HG03469 (cell line): ENCODE measurements around the gene SLC5A11.

Experiments used
- ATAC-seq: cut with Tn5 transposase; IDR thresholded peaks from one replicate; pipeline ENCODE4 v1.9.1; 2021; ENCODE audit warnings: mild to moderate bottlenecking, moderate library complexity, moderate number of reproducible peaks; ENCODE audit not compliant: unreplicated experiment

SLC5A11 gene

GRCh38 chr16:24917236-24917635 is 71.5 kb downstream of the SLC5A11 start:
- no peak for ATAC-seq

GRCh38 chr16:24917891-24918290 is 72.1 kb downstream of the SLC5A11 start:
- ATAC-seq: no peak

DNA sequence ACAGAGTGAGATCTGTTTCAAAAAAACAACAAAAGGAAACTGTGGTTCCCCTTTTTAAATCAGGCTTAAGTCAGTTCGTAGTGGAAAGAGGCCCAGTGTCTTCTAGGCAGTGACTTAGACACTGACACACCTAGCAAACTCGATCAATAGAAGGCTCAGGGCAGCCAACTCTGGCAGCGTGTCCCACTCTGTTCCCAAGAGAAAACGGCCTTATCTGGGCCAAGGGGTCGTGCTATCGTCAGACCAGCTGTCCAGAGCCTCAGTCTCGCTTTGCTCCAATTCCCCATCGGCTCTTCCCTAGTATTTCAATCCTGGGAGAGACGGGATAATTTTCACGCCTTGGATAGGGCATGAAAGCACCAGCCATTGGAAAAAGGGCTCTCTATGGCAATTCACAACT is 72.9 kb downstream of the SLC5A11 start:
- no peak for ATAC-seq

GRCh38 chr16:24919536-24919935 is 73.8 kb downstream of the SLC5A11 start:
- no peak for ATAC-seq

DNA sequence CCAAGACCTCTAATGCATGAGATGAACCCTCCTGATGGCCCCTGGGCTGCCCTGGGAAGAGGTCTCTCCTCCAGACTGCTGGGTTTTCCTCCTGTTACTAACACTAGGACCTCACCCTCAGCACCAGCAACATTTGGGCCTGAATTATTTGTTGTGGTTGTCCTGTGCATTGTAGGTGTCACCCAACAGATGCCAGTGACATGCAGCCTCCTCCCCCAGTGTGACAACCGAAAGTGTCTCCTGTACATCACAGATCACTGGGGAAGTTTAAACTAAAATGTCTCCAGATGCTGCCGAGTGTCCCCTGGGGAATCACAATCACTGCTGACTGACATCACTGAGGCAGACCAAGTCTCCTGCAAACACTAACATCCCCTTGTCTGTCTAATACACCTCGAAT is 74.8 kb downstream of the SLC5A11 start:
- ATAC-seq: no peak

- no peak for ATAC-seq
These were observed 75.5 kb downstream of the SLC5A11 start for GRCh38 chr16:24921229-24921628.

- no peak for ATAC-seq
These were observed 79.4 kb downstream of the SLC5A11 start for GRCh38 chr16:24925163-24925562.

GRCh38 chr16:24929409-24929808 is 83.6 kb downstream of the SLC5A11 start:
- no peak for ATAC-seq

DNA sequence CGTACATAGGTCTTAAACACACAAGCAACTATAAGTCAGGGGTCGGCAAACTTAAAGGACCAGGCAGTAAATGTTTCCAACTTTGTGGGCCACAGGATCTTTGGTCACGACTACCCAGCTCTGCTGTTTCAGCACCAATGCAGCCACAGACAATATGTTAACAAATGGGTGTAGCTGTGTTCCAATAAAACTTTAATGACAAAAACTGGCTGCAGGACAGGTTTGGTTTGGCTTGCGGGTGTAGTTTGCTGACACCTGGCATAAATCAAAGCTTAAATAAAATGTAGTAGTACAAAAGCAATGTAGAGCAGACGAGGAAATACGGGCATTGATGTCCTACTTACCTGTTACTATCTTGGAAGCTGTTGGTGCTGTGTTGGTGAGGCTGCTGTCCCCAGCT is 84.7 kb downstream of the SLC5A11 start:
- ATAC-seq: no peak

- no peak for ATAC-seq
These were observed 85.3 kb downstream of the SLC5A11 start for GRCh38 chr16:24931091-24931490.

GRCh38 chr16:24935336-24935735 is 89.6 kb downstream of the SLC5A11 start:
- ATAC-seq: no peak

DNA sequence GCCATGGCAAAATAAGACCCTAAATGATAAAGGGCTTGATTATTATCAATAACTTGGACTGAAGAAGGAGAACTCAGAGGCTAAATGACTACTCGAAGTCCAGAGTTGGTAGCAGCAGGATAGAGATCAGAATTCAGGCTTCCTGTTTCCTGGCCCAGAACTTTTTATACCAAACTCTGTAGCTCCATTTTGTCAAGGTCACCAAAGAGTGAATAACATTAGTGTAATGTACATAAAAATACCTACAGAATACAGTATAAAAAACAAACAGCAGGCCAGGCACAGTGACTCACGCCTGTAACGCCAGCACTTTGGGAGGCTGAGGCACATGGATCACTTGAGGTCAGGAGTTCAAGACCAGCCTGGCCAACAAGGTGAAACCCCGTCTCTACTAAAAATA is 90.4 kb downstream of the SLC5A11 start:
- no peak for ATAC-seq

- ATAC-seq: no peak
These were observed 93.5 kb downstream of the SLC5A11 start for GRCh38 chr16:24939224-24939623.

GRCh38 chr16:24939738-24940137 is 94.0 kb downstream of the SLC5A11 start:
- no peak for ATAC-seq

GRCh38 chr16:24943471-24943870 is 97.7 kb downstream of the SLC5A11 start:
- no peak for ATAC-seq

- no peak for ATAC-seq
These were observed 98.4 kb downstream of the SLC5A11 start for GRCh38 chr16:24944206-24944605.

- no peak for ATAC-seq
These were observed 100.4 kb downstream of the SLC5A11 start for GRCh38 chr16:24946155-24946554.

DNA sequence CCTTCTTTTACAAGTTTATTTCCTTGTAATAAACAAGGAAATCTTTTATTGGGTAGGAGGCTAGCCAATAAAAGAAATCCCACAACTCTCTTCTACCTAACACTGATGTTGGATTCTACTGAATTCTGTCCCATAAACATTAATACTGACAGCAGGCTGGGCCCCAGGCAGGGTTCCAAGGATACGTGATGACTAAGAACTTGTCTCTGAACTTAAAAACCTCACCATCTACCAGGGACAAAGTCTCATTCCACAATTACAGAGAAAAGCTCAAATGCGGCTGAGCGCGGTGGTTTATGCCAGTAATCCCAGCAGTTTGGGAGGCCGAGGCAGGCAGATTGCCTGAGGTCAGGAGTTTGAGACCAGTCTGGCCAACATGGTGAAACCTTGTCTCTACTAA is 104.5 kb downstream of the SLC5A11 start:
- ATAC-seq: no peak

- ATAC-seq: no peak
These were observed 107.5 kb downstream of the SLC5A11 start for GRCh38 chr16:24953306-24953705.

DNA sequence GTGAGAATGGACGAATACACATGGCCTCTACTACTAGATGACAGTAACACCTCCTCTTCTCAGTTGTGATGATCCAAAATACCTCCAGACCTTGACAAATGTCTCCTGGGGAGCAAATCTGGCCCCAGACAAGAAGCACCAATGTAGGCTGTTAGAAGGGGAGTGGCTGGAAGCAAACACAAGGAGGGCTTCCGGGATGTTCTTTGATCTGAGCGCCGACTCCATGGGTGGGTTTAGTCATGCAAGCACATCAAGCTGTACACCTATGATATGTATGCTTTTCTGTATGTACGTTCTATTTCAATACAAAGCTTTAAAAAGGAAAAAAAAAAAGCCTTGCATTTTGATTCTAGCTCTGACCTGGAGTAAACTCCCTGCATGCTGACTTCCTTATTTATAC is 108.0 kb downstream of the SLC5A11 start:
- no peak for ATAC-seq

- ATAC-seq: no peak
These were observed 108.4 kb downstream of the SLC5A11 start for GRCh38 chr16:24954137-24954536.

DNA sequence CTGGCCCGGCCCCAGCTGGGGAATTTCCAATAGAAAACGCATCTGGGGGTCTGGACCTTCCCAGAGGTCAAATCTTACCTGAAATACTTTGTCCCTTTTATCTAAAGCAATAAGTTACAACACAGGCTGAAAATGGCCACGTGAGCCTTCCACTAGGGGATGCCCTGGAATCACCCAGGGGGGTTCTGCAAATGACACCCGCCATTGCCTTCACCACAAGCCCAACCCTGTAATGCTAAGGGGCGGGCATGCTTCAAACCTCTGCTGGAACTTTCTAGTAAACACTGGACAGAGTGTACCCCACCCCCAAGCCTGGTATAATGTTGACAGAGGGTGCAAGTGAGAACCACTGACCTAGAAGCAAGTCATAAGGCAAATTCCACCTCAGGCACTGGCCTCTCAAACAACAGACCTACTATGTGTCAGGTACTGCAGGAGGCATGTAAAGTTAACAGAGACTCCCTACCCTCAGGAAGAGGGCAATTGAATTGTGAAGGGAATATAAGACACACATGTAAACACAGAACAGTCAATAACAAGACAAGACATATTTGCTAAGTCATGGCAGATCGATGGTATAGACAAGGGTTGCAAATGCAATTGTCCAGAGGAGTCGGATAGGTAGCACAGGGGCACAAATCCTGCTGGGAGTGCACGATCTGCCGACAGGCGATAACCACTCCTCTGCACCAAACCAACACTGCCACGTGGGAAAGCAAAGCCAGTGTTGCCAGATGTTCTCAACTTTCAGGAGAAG is 110.4 kb downstream of the SLC5A11 start:
- no peak for ATAC-seq

DNA sequence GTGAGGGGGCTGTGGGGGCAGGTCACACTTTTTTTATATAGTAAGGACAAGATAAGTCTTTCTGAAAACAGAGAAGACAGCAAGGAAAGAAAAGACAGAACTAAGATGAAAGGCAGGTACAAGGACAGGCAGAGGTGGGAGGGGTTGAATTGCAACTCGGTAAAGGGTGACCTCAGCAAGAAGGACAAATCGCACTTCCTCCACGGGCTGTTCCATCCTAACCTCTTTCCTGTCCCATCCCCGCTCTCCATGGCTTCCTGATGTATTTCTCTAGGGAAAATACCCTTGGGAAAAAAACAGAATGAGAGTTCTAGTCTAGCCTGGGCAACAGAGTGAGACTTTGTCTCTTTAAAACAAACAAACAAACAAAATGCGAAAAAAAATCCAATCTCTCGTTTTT is 112.1 kb downstream of the SLC5A11 start:
- no peak for ATAC-seq
